ENCODE measurements around the gene NHERF2.
A peak's percentile ranks its signal among the peaks of the same experiment; 100 is the strongest.

NHERF2 gene

DNA sequence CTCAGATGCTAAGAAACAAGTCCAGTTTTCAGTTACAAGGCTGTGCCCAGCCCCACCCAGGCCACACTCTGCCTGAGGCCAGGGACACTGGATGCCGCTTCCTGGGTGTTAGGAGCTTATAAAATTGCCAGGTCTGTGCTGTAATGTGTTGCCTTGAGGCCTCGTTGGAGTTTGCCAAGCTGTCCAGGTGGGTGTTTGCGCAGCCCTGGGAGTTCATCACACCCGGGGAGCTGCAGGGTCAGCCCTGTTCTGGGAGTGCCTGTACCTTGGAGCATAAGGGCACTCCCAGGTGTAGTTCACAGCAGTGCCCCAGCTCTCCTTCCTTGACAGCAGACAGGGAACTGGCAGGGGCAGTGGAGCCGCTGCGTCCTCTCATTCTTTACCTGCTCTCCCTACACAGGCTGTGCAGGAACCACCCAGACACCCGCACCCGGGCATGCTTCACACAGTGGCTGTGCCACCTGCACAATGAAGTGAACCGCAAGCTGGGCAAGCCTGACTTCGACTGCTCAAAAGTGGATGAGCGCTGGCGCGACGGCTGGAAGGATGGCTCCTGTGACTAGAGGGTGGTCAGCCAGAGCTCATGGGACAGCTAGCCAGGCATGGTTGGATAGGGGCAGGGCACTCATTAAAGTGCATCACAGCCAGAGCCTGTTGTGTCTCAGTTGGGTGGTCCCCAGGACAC, 41.1 kb upstream of the NHERF2 start:
- TF ChIP-seq, protein P1, sequence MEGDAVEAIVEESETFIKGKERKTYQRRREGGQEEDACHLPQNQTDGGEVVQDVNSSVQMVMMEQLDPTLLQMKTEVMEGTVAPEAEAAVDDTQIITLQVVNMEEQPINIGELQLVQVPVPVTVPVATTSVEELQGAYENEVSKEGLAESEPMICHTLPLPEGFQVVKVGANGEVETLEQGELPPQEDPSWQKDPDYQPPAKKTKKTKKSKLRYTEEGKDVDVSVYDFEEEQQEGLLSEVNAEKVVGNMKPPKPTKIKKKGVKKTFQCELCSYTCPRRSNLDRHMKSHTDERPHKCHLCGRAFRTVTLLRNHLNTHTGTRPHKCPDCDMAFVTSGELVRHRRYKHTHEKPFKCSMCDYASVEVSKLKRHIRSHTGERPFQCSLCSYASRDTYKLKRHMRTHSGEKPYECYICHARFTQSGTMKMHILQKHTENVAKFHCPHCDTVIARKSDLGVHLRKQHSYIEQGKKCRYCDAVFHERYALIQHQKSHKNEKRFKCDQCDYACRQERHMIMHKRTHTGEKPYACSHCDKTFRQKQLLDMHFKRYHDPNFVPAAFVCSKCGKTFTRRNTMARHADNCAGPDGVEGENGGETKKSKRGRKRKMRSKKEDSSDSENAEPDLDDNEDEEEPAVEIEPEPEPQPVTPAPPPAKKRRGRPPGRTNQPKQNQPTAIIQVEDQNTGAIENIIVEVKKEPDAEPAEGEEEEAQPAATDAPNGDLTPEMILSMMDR (conservative IDR thresholded peaks at IDR 0.05), result no peak
- peak overlapping the region; percentile 81; the same call in 1 of the 2 replicates for H3K27ac ChIP-seq

DNA sequence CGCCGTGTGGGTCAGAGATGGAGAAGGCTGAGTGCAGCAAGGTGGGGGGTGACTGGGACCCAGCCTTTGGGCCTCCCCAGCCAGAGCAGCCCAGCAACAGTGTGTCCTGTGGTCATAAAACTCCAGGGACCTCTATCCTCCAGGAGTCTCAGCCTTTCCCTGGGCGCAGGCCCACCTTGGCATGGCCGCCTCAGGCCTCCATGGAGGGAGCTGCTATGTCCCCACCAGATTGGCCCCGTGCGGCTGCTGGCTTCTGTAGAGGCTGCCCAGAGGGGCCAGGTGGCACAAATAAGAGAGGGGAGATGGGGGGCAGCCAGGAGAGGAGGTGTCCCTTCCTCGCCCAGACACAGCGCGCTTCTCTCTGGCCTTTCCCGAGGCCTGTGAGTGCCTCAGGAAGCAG, 39.5 kb upstream of the NHERF2 start:
- H3K27ac ChIP-seq, result no peak overlapping the region
- TF ChIP-seq, protein P1 (conservative IDR thresholded peaks at IDR 0.05), result no peak

DNA sequence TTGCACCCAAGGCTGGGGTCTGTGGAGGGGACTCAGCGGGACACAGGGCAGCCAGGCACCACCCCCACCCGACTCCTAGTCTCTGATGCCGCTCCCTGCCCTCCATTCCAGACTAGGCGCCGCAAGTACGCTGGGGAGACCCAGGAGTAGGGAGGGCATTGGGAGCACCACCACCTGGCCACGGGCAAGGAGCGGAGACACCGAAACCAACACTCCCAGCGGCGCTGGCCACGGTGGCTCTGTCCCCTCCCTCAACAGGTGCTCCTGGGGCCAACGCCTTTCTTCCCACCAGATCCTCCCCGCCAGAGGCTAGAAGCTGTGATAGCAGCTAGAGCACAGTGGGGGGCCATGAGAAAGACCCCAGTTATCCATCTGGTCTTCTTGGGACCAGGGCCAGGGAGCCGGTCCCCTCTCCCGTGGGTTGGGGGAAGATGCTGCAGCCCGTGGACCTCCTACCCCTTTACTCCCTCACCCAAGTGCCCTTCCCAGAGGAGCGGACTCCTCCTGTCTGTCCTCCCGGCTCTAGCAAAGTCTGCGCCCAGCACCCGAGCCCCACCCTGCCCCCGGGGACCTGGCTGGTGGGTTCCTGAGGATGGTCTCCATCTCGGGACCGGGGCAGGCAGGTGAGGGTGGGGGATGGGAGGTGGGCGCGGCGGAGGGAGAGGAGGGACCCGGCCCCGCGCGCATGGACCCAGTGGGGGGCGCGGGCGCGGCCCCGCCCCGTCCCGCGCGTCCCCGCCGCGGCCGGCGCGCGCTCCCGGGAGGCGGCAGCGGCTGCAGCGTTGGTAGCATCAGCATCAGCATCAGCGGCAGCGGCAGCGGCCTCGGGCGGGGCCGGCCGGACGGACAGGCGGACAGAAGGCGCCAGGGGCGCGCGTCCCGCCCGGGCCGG, 37.2 kb upstream of the NHERF2 start, which contains the start of gene SYNGR3:
Gene SYNGR3, plus strand, starts transcription at position 762 of the 892 bp plus-strand sequence. CDS start 133 bp downstream, outside the sequence.
- peak within 1 kb of the TSS; percentile 13; the same call in 1 of the 2 replicates for H3K27ac ChIP-seq
- TF ChIP-seq, protein P1 (conservative IDR thresholded peaks at IDR 0.05), result no peak

DNA sequence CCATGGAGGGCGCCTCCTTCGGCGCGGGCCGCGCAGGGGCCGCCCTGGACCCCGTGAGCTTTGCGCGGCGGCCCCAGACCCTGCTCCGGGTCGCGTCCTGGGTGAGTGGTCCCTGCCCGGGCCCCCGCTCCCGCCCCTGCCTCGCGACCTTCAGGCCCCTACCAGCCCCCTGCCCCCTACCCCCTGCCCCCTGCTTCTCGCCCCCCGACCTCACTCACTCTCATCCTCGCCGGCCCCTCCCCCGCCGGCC, 36.7 kb upstream of the NHERF2 start:
- TF ChIP-seq, protein P1 (conservative IDR thresholded peaks at IDR 0.05), result no peak
- H3K27ac ChIP-seq, result peak overlapping the region; percentile 13; the same call in 1 of the 2 replicates

DNA sequence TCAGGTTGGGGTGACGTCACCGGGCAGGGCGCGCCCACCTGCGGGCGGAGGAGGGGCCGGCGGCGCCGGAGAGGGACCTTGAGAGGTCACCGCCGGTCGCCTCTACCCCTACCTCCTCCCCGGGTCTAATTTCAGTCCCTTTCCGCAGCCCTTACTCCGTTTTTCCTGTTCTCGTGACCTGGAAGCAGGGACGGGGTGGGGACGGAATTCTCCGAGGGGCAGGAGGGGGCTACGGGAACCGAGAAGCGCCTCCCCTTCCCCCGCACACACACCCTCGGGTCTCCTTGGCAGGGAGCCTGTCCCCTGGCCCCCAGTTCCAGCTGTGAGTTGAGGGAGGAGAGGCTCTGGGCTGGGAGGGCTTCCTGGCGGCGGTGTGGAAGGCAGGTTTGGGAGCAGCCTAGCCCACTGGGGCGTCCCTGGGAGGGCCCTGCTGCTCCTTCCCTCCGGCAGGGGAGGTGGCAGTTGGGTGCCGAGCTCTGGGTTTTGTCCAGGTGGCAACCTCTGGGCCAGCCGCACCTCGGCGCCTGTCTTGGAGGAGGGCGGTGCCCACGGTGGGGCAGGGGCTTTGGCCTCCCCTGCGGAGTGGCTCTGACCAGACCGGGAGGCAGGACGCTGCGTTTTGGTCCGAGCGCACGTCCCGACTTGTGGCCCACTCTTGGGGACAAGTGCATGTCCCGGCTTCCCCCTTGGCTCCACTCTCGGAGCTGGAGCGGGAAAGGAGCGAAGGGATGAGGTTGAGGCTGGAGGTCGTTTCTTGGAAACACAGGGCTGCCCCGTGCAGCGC, 36.2 kb upstream of the NHERF2 start:
- peak overlapping the region; percentile 13; the same call in 1 of the 2 replicates for H3K27ac ChIP-seq
- TF ChIP-seq, protein P1 (conservative IDR thresholded peaks at IDR 0.05), result no peak

DNA sequence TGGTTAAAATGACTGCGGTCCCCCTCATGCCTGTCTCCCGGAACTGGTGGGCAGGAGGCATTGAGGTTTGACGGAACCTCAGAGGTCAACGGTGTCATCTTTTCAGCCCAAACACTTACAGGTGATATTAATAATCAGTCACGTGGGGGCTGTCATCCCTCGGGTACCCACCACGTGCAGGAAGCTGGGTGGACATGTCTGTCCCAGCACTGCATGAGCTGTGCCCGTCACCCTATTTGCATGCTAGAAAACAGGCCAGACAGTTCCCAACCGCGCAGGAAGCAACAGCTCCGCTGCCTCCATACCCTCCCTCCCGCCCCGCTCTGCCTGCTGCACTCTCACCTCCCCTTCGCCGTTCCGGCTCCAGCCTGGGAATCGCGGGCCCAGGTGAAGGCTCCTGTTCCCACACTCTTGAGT, 35.6 kb upstream of the NHERF2 start:
- TF ChIP-seq, protein P1 (conservative IDR thresholded peaks at IDR 0.05), result no peak
- no peak overlapping the region for H3K27ac ChIP-seq

DNA sequence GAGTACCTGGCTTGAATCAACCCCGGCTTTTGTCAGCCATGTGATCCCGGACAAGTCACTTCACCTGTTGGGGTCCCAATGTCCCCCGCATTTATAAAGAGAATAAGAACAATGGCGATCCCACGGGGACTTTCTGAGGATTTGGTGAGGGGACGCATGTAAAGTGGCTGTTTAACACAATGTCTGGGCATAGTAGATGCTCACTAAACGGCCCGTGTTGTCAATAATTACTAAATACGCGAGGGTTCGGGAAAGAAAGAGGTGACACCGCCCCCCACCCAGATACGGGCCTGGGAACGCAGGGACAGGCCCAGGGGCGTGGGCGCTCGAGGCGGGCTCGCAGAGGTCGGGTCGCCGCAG, 35.1 kb upstream of the NHERF2 start:
- H3K27ac ChIP-seq, result no peak overlapping the region
- TF ChIP-seq, protein P1 (conservative IDR thresholded peaks at IDR 0.05), result no peak

Measured in VCaP (cell line).